ENCODE data around the gene PRDX5. TPM values are rescaled to one million over a fixed set of nuclear protein-coding genes. Genes with fewer than 3 reads are reported as not detected.

PRDX5 gene
- total and polyA plus RNA-seq, 2 experiments from 2014 or later: 212 to 312 TPM

- TF ChIP-seq ZNF462 (CRISPR knock-in tag; IDR thresholded peaks at IDR 0.05): no peak
- no peak for TF ChIP-seq CREB1 (CRISPR knock-in tag; IDR thresholded peaks at IDR 0.05; ENCODE audit: low read depth)
- no peak for TF ChIP-seq STAT1 (IDR thresholded peaks at IDR 0.05; ENCODE audit: unreplicated experiment)
- no peak for TF ChIP-seq ETS1 (IDR thresholded peaks at IDR 0.05)
Measured at GRCh38 chr11:64330888-64331287, 13.0 kb downstream of the PRDX5 start (continued).

- no peak overlapping the region for H3K4me3 ChIP-seq
- H3K27ac Mint-ChIP-seq: no peak overlapping the region
- peaks cover 9% of the 10 kb centered on the region for H3K4me1 Mint-ChIP-seq
- peak overlapping the region; percentile 59 for H2AFZ ChIP-seq
- peaks cover 3% of the 10 kb centered on the region; the same call in 1 of the 2 replicates for H3K4me1 ChIP-seq (ENCODE audit: insufficient read depth)
- H3K4me3 Mint-ChIP-seq: no peak overlapping the region
- H3F3A ChIP-seq (replicated peaks; ENCODE audit: low read depth): 0 out of 2 replicates have a peak, but pooled peaks cover 6% of the 10 kb centered on the region
- H4K20me1 ChIP-seq (replicated peaks; ENCODE audit: insufficient read depth): no peaks in the 10 kb centered on the region
- no peaks in the 10 kb centered on the region for H3K9me2 ChIP-seq (ENCODE audit: insufficient read depth)
- ATAC-seq: peak; percentile 90
- peak; percentile 71 for DNase-seq (ENCODE audit: low spot score)
- no peaks in the 10 kb centered on the region for H3K27me3 ChIP-seq (ENCODE audit: insufficient read depth)
- TF ChIP-seq CTCF (conservative IDR thresholded peaks at IDR 0.05; ENCODE audit: low read depth in 2 of 2) (peak; percentile 54 to 73), EZH2 (IDR thresholded peaks at IDR 0.05; ENCODE audit: low read depth, unreplicated experiment) (no peak), CREB1 (CRISPR knock-in tag; IDR thresholded peaks at IDR 0.05; ENCODE audit: low read depth) (no peak), STAT1 (IDR thresholded peaks at IDR 0.05; ENCODE audit: unreplicated experiment) (no peak)
- no peaks in the 10 kb centered on the region for H3K36me3 ChIP-seq (ENCODE audit: insufficient read depth)
- no peaks in the 10 kb centered on the region for H3K79me2 ChIP-seq (replicated peaks; ENCODE audit: insufficient read depth)
- no peak overlapping the region for H3K4me2 ChIP-seq
- H3K36me3 Mint-ChIP-seq (ENCODE audit: low read depth): no peaks in the 10 kb centered on the region
- H3K27ac ChIP-seq (ENCODE audit: low read depth): no peak overlapping the region
- peaks cover 8% of the 10 kb centered on the region for H3K27me3 Mint-ChIP-seq (ENCODE audit: insufficient read depth, low read depth, poor library complexity)
- no peaks in the 10 kb centered on the region for H3K9me3 Mint-ChIP-seq
Measured at GRCh38 chr11:64331569-64332371, 13.8 kb downstream of the PRDX5 start.
